Thyroid gland (tissue), 4 donors: Measurements from ENCODE around the gene FYN. TPM values are rescaled to one million over a fixed set of nuclear protein-coding genes. Genes with fewer than 3 reads are reported as not detected.
A peak's percentile ranks its signal among the peaks of the same experiment; 100 is the strongest.

Source experiments
- DNase-seq, 2 donors: peaks; one replicate each; pipeline ENCODE4 v3.0.0-alpha.2; 2019
- H3K27ac ChIP-seq, 3 donors: fragments of 200-600 bp; sonication (generic); 1 replicate in 2 of 3; 2 replicates in 1 of 3; pipeline ENCODE4 v1.5.1; 2016 to 2019; ENCODE audit warnings: mild to moderate bottlenecking in 1 of 3, moderate library complexity in 1 of 3
- H3K27me3 ChIP-seq: fragments of 200-600 bp; sonication (generic); one replicate; pipeline ENCODE4 v1.5.1; 2019
- H3K36me3 ChIP-seq, 2 donors: fragments of 200-600 bp; sonication (generic); one replicate each; pipeline ENCODE4 v1.5.1; 2016 to 2019
- H3K4me1 ChIP-seq, 2 donors: fragments of 200-600 bp; sonication (generic); one replicate each; pipeline ENCODE4 v1.5.1; 2017 to 2019
- H3K4me3 ChIP-seq, 3 donors: fragments of 200-600 bp; sonication (generic); replicated peaks in 1 of 3; 1 replicate in 2 of 3; 2 replicates in 1 of 3; pipeline ENCODE4 v1.5.1; 2016; ENCODE audit warnings: mild to moderate bottlenecking in 1 of 3
- H3K9me3 ChIP-seq: fragments of 200-600 bp; sonication (generic); one replicate; pipeline ENCODE4 v1.5.1; 2017
- CTCF ChIP-seq, 6 experiments: fragments of 200-600 bp in 3 of 6; fragments of 450-650 bp in 3 of 6; sonication (generic) in 3 of 6; IDR thresholded peaks; one replicate each; pipeline ENCODE4 v1.5.1; 2016 to 2019; ENCODE audit warnings: antibody characterized with exemption in 6 of 6, mild to moderate bottlenecking in 2 of 6, inconsistent platforms in 1 of 6, moderate library complexity in 1 of 6
- POLR2A ChIP-seq, 2 donors: fragments of 450-650 bp; IDR thresholded peaks; one replicate each; pipeline ENCODE4 v1.6.1; 2017; ENCODE audit warnings: antibody characterized with exemption in 2 of 2, mild to moderate bottlenecking in 2 of 2, moderate library complexity in 1 of 2
- WGBS, 2 donors: methylation state at CpG; one replicate each; pipeline ENCODE4 v1.1.5; 2017; 5-methylcytosine and 5-hydroxymethylcytosine counted together
- intact Hi-C: fragments of 100-400 bp; cut with DNase I; formaldehyde crosslinking; loops from one replicate; pipeline ENCODE4 v1.15.1; 2023
- total RNA-seq, 4 donors: library from RNA; depleted of rRNA; stranded (reverse); fragments of >200 nt; gene quantifications; one replicate each; pipeline ENCODE4 v1.2.3, GENCODE V29; 2016

FYN gene
- total RNA-seq, 4 donors from 2014 or later = 67.0 to 206 (median 95.9) TPM

GRCh38 chr6:111652156-111652555 is 221.1 kb downstream of the FYN start:
- intact Hi-C loops = no loop called here
- Histone ChIP-seq H3K36me3 (no peaks in the 10 kb centered on the region), H3K27ac (no peak overlapping the region), H3K27me3 (no peaks in the 10 kb centered on the region), H3K9me3 (no peaks in the 10 kb centered on the region), H3K4me1 (peaks cover 3 to 18% of the 10 kb centered on the region in 2 donors), H3K4me3 (no peak overlapping the region)
- DNase-seq = no peak
- 95 to 96% methylated on average over 5 of the region's 5 CpGs for WGBS, 2 donors
- no peak for TF ChIP-seq CTCF (IDR thresholded peaks at IDR 0.05)
- no peak for TF ChIP-seq POLR2A (IDR thresholded peaks at IDR 0.05)

- TF ChIP-seq CTCF (IDR thresholded peaks at IDR 0.05) (no peak), POLR2A (IDR thresholded peaks at IDR 0.05) (no peak)
- Histone ChIP-seq H3K36me3 (no peaks in the 10 kb centered on the region), H3K4me3 (no peak overlapping the region), H3K9me3 (no peaks in the 10 kb centered on the region), H3K27me3 (no peaks in the 10 kb centered on the region), H3K4me1 (peaks cover 3 to 18% of the 10 kb centered on the region in 2 donors), H3K27ac (no peak overlapping the region)
- intact Hi-C loops = no loop called here
- no peak for DNase-seq
- WGBS, 2 donors = 85 to 94% methylated on average over 13 of the region's 13 CpGs
Measured at GRCh38 chr6:111651185-111652034, 221.8 kb downstream of the FYN start.

- intact Hi-C loops = no loop called here
- DNase-seq = no peak
- no peaks in the 10 kb centered on the region for H3K27me3 ChIP-seq
- no peak overlapping the region for H3K4me3 ChIP-seq
- no peaks in the 10 kb centered on the region for H3K36me3 ChIP-seq
- H3K9me3 ChIP-seq = no peaks in the 10 kb centered on the region
- H3K4me1 ChIP-seq = peaks cover 3 to 18% of the 10 kb centered on the region in 2 donors
- 76 to 98% methylated on average over 9 of the region's 9 CpGs for WGBS, 2 donors
- no peak overlapping the region for H3K27ac ChIP-seq
- no peak for TF ChIP-seq CTCF (IDR thresholded peaks at IDR 0.05)
- TF ChIP-seq POLR2A (IDR thresholded peaks at IDR 0.05) = no peak
Measured at GRCh38 chr6:111650049-111650448, 223.2 kb downstream of the FYN start.

GRCh38 chr6:111648100-111648499 is 225.2 kb downstream of the FYN start:
- intact Hi-C loops = loop anchor here (10.0 kb wide), 1 partner anchor 393 kb away; a partner anchor contains a TSS
- no peaks in the 10 kb centered on the region for H3K36me3 ChIP-seq
- no peak overlapping the region for H3K27ac ChIP-seq
- TF ChIP-seq CTCF (IDR thresholded peaks at IDR 0.05) (no peak), POLR2A (IDR thresholded peaks at IDR 0.05) (no peak)
- DNase-seq = no peak
- H3K4me1 ChIP-seq = peaks cover under 1 to 8% of the 10 kb centered on the region in 2 donors
- no peaks in the 10 kb centered on the region for H3K27me3 ChIP-seq
- H3K4me3 ChIP-seq = no peak overlapping the region
- H3K9me3 ChIP-seq = no peaks in the 10 kb centered on the region
- WGBS, 2 donors = 89 to 98% methylated on average over 5 of the region's 5 CpGs

- H3K27me3 ChIP-seq = no peaks in the 10 kb centered on the region
- intact Hi-C loops = loop anchor here (10.0 kb wide), 1 partner anchor 392 kb away; a partner anchor contains a TSS
- no peak for DNase-seq
- H3K9me3 ChIP-seq = no peaks in the 10 kb centered on the region
- no peaks in the 10 kb centered on the region for H3K36me3 ChIP-seq
- H3K4me3 ChIP-seq = no peak overlapping the region
- H3K4me1 ChIP-seq = peaks cover 0 to 5% of the 10 kb centered on the region in 2 donors
- 75 to 83% methylated on average over 8 of the region's 8 CpGs for WGBS, 2 donors
- peak overlapping the region in 1 of 3 donors; percentile 5 for H3K27ac ChIP-seq
- TF ChIP-seq CTCF (IDR thresholded peaks at IDR 0.05) (no peak), POLR2A (IDR thresholded peaks at IDR 0.05) (no peak)
Measured at GRCh38 chr6:111646942-111647341, 226.3 kb downstream of the FYN start.
